DOHH2 (cell line): ENCODE results near the gene SCNN1B.

Source experiments
- CTCF ChIP-seq: fragments of 200-600 bp; sonication (generic); IDR thresholded peaks from one replicate; pipeline ENCODE4 v1.5.1; 2014; ENCODE audit warnings: antibody characterized with exemption, mild to moderate bottlenecking, low read depth, low read length; ENCODE audit not compliant: poor library complexity, severe bottlenecking
- EZH2phosphoT487 ChIP-seq: fragments of 200-600 bp; sonication (generic); IDR thresholded peaks from 2 replicates; pipeline ENCODE4 v1.6.1; 2017; ENCODE audit warnings: borderline replicate concordance, mild to moderate bottlenecking, antibody characterized with exemption, low read length, moderate library complexity, mixed read lengths

GRCh38 chr16:23365602-23366240, 63.6 kb downstream of the SCNN1B start:
- TF ChIP-seq CTCF (no peak), EZH2phosphoT487 (no peak)
